Left lobe of liver (tissue), 2 donors: ENCODE results near the gene CDCP2. TPM values are rescaled to one million over a fixed set of nuclear protein-coding genes. Genes with fewer than 3 reads are reported as not detected.
"Not testable (repeated sequence)": the region's sequence is repeated elsewhere in the genome, so short reads cannot be mapped to it uniquely, and the experiment has no call there.

ENCODE experiments used
- ATAC-seq: fragments of 200-7000 bp; cut with Tn5 transposase; one replicate; pipeline ENCODE4 v1.9.1; 2020; ENCODE audit warnings: mild to moderate bottlenecking, moderate library complexity
- DNase-seq: peaks from one replicate; pipeline ENCODE4 v3.0.0-alpha.2; 2020; ENCODE audit warnings: low spot score
- total RNA-seq: library from RNA; stranded (reverse); gene quantifications from one replicate; pipeline ENCODE4 v1.2.1, GENCODE V29; 2021
- donor health status: DM: no; HTN: no; CAD: no; lungs with moderate emphysema.
- donor health status: DM: no; HTN: yes; CAD: no.

CDCP2 gene
- total RNA-seq, 1 donor from 2014 or later: not detected

GRCh38 chr1:54095546-54096226, 57.1 kb downstream of the CDCP2 start:
- peak; percentile 66 for ATAC-seq
- no peak for DNase-seq

- not testable (repeated sequence) for DNase-seq, ATAC-seq
Observed at GRCh38 chr1:54094730-54095105, 58.1 kb downstream of the CDCP2 start.

GRCh38 chr1:54094001-54094729, 58.6 kb downstream of the CDCP2 start:
- no peak for DNase-seq
- peak; percentile 76 for ATAC-seq

GRCh38 chr1:54091666-54092065, 61.1 kb downstream of the CDCP2 start:
- ATAC-seq (no peak), DNase-seq (no peak)

- ATAC-seq: no peak
- no peak for DNase-seq
Observed at GRCh38 chr1:54088385-54088784, 64.4 kb downstream of the CDCP2 start.

- ATAC-seq (no peak), DNase-seq (no peak)
Observed at GRCh38 chr1:54086754-54087153, 66.0 kb downstream of the CDCP2 start.

GRCh38 chr1:54084794-54085193, 68.0 kb downstream of the CDCP2 start:
- ATAC-seq (no peak), DNase-seq (no peak)

Other genes with a start within 250 kb of the CDCP2 start
- 14.4 TPM for gene IFT25, start 207.3 kb downstream of the CDCP2 start, total RNA-seq
- gene LRRC42, start 206.7 kb downstream of the CDCP2 start, total RNA-seq: 10.5 TPM
- 0.63 TPM for gene LDLRAD1, start 134.8 kb downstream of the CDCP2 start, total RNA-seq
- 275 TPM for gene TMEM59, start 99.8 kb downstream of the CDCP2 start, total RNA-seq
- 2.9 TPM for gene TCEANC2, start 99.4 kb downstream of the CDCP2 start, total RNA-seq
- 3.5 TPM for gene CYB5RL, start 47.0 kb upstream of the CDCP2 start, total RNA-seq
- 88.9 TPM for gene MRPL37, start 47.2 kb upstream of the CDCP2 start, total RNA-seq